ENCODE results near the gene NPFFR1. TPM values are rescaled to one million over a fixed set of nuclear protein-coding genes. Genes with fewer than 3 reads are reported as not detected.

NPFFR1 gene
- total RNA-seq, 4 donors from 2014 or later, result 0.22 to 0.42 TPM; not detected in 2

- no peak overlapping the region for H3K4me3 ChIP-seq (ENCODE audit: low read depth, poor library complexity, severe bottlenecking)
- intact Hi-C loops (cut with DNase I; ENCODE audit: low total_unique reads), result loop anchor here (5.0 kb wide), 1 partner anchor 512 kb away; no protein-coding TSS in a partner anchor
- WGBS, 2 donors, result 53 to 67% methylated on average over 18 of the region's 18 CpGs
- TF ChIP-seq POLR2A (IDR thresholded peaks at IDR 0.05) (no peak), CTCF (IDR thresholded peaks at IDR 0.05) (no peak)
- peak; percentile 34 to 91 for DNase-seq (ENCODE audit: low spot score in 2 of 2)
Measured at GRCh38 chr10:70234668-70235447, 48.9 kb downstream of the NPFFR1 start.

GRCh38 chr10:70233939-70234300 is 49.9 kb downstream of the NPFFR1 start:
- no peak for TF ChIP-seq CTCF (IDR thresholded peaks at IDR 0.05)
- no peak for TF ChIP-seq POLR2A (IDR thresholded peaks at IDR 0.05)
- no peak overlapping the region for H3K4me3 ChIP-seq (ENCODE audit: low read depth, poor library complexity, severe bottlenecking)
- WGBS, 2 donors, result 10 to 18% methylated on average over 8 of the region's 8 CpGs
- intact Hi-C loops (cut with DNase I; ENCODE audit: low total_unique reads), result loop anchor here (5.0 kb wide), 1 partner anchor 513 kb away; no protein-coding TSS in a partner anchor
- DNase-seq (ENCODE audit: low spot score in 2 of 2), result no peak

- 1 to 2% methylated on average over 38 to 65 of the region's 74 CpGs for WGBS, 2 donors
- peak; percentile 96 to 99 for DNase-seq (ENCODE audit: low spot score in 2 of 2)
- intact Hi-C loops (cut with DNase I; ENCODE audit: low total_unique reads), result loop anchor here (5.0 kb wide), 1 partner anchor 514 kb away; no protein-coding TSS in a partner anchor
- H3K4me3 ChIP-seq (ENCODE audit: low read depth, poor library complexity, severe bottlenecking), result peak within 1 kb of the TSS; percentile 85
- TF ChIP-seq CTCF (IDR thresholded peaks at IDR 0.05) (no peak), POLR2A (IDR thresholded peaks at IDR 0.05) (peak in 1 of 2 donors; percentile 1)
Measured at GRCh38 chr10:70233109-70233938, 50.5 kb downstream of the NPFFR1 start, which contains the start of gene PPA1. Gene PPA1, minus strand, starts transcription at chr10:70233429. Its CDS starts 102 bp downstream, at chr10:70233327.

GRCh38 chr10:70232859-70233108 is 51.0 kb downstream of the NPFFR1 start:
- whole genome bisulfite sequencing, 2 donors, result 0% methylated on average over 6 to 14 of the region's 18 CpGs
- intact Hi-C loops (cut with DNase I; ENCODE audit: low total_unique reads), result loop anchor here (5.0 kb wide), 1 partner anchor 515 kb away; no protein-coding TSS in a partner anchor
- peak overlapping the region; percentile 85 for H3K4me3 ChIP-seq (ENCODE audit: low read depth, poor library complexity, severe bottlenecking)
- no peak for TF ChIP-seq CTCF (IDR thresholded peaks at IDR 0.05)
- TF ChIP-seq POLR2A (IDR thresholded peaks at IDR 0.05), result no peak
- no peak for DNase-seq (ENCODE audit: low spot score in 2 of 2)

- TF ChIP-seq POLR2A (IDR thresholded peaks at IDR 0.05) (no peak), CTCF (IDR thresholded peaks at IDR 0.05) (no peak)
- intact Hi-C loops (cut with DNase I; ENCODE audit: low total_unique reads), result loop anchor here (5.0 kb wide), 1 partner anchor 515 kb away; no protein-coding TSS in a partner anchor
- H3K4me3 ChIP-seq (ENCODE audit: low read depth, poor library complexity, severe bottlenecking), result peak overlapping the region; percentile 85
- no peak for DNase-seq (ENCODE audit: low spot score in 2 of 2)
- 4 to 5% methylated on average over 38 to 39 of the region's 39 CpGs for WGBS, 2 donors
Measured at GRCh38 chr10:70232155-70232858, 51.5 kb downstream of the NPFFR1 start.

Data from lower leg skin (tissue), 4 donors.